ENCODE measurements around the gene BCAT1.
"Not testable (repeated sequence)": the region's sequence is repeated elsewhere in the genome, so short reads cannot be mapped to it uniquely, and the experiment has no call there.

BCAT1 gene

DNA sequence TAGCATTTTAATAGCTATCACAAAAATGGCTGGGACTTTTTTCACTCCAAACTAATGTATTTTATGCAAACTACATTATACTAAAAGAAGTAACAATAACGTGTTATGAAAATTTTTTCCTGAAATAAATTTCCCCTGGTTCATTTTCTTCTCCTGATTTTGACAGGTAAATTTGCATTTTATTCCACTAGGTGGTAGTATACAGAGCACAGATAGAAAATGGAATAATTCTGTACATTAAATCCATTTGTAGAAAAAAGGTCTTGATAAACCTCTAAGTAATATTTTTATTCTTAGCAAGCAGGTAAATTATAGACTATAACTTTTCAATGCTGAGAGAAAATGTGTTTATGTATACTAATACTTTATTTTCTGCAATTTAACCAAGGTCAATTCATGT, 96.5 kb downstream of the BCAT1 start:
- peak; percentile 52 for DNase-seq (ENCODE audit: low spot score)

DNA sequence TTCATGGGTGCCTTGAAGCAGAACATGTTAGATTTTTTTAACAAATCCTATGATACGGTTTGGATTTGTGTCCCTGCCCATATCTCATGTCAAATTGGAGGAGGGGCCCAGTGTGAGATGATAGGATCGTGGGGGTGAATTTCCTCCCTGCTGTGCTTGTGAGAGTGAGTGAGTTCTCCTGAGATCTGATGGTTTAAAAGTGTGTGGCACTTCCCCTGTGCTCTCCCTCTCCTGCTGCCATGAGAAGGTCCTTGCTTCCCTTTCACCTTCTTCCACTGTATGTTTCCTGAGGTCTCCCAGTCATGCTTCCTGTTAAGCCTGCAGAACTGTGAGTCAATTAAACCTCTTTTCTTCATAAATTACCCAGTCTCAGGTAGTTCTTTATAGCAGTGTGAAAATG, 97.0 kb downstream of the BCAT1 start:
- DNase-seq (ENCODE audit: low spot score) = not testable (repeated sequence)

DNA sequence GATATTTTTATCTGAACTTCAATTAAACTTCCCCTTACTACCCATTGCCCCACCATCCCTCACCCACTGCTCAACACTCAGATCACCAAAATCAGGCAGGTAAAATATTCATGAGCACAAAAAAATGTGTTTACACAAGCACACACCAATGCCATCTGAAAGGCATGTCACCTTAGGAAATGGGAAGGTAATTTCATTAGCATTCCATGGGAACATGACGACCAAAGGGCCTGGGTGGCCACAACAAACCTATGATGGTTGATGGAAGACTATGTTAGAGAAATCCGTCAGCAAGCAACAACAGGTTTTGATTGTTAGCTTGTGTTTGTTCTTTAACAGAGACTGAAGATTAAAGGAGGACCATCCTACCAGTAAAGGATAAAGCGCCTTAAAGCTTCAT, 97.6 kb downstream of the BCAT1 start:
- no peak for DNase-seq (ENCODE audit: low spot score)

DNA sequence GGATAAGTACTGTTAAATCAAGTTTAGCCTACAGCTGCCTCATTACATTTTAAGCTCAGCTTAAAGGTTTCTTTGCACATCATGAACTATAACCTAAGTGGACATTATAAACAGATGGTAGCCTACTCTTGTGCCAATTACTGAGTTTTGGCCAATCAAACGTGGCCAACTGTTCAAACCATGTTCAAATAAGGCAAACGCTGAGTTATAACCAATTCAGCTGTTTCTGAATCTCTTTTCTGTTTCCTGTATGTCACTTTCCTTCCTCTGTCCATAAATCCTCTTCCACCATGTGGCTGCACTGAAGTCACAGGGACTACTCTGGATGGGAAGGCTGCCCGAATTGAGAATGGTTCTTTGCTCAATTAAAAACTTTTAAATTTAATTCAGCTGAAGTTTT, 98.4 kb downstream of the BCAT1 start:
- DNase-seq (ENCODE audit: low spot score) = no peak

DNA sequence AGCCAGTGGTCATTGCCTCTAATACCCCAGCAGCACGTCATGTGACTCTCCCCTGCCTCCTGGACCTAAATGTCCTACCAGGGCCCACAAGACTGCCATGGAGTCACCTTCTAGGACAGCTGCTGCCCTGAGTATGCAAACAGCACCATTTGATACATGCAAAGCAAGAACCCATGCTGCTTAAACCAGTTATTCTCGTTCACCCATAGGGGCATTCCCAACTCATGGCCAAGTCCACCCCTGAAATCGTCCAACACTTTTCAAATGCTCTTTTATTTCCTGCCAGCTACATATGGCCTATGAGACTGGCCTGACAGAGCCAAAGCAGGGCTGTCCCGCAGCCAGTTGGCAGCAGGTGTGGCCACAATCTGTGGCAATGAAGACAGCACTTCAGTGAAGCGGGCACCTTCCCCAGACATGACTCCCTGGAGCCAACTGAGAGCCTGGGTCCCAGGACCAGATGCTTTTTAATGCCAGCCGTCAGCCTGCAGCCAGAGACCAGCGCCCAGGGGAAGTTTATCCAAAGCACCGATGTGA, 99.9 kb downstream of the BCAT1 start:
- no peak for DNase-seq (ENCODE audit: low spot score)

DNA sequence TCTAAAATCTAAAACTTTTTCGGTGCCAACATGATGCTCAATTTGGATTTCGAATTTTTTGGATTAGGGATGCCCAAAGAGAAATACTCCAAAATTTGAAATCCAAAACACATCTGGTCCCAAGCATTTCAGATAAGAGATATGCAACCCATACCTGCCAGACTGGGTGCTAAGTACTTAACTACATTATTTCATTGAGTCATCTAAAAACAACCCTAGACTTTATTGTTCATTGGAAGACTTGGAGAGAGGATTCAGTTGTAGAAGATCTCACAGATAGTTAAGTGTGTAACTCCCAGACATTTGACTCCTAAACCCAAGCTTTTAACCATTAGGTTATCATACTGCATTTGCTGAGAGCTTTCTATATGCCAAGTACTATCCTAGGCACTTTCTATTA, 102.2 kb downstream of the BCAT1 start:
- no peak for DNase-seq (ENCODE audit: low spot score)

DNA sequence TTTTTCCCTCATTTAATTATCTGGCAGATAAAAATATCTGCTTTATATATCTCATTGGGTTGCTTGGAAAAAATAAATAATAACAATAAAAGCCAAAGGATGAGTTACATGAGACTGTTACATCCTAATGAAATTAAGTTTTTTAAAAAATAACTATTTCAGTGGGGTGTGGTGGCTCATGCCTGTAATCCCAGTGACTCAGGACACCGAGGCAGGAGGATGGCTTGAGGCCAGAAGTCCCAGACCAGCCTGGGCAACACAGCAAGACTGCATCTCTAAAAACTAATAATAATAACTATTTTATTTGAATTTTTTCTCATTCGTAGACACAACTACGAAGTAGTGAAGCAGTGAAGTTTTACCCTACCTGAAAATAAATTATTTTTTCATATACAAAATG, 103.3 kb downstream of the BCAT1 start:
- no peak for DNase-seq (ENCODE audit: low spot score)

DNA sequence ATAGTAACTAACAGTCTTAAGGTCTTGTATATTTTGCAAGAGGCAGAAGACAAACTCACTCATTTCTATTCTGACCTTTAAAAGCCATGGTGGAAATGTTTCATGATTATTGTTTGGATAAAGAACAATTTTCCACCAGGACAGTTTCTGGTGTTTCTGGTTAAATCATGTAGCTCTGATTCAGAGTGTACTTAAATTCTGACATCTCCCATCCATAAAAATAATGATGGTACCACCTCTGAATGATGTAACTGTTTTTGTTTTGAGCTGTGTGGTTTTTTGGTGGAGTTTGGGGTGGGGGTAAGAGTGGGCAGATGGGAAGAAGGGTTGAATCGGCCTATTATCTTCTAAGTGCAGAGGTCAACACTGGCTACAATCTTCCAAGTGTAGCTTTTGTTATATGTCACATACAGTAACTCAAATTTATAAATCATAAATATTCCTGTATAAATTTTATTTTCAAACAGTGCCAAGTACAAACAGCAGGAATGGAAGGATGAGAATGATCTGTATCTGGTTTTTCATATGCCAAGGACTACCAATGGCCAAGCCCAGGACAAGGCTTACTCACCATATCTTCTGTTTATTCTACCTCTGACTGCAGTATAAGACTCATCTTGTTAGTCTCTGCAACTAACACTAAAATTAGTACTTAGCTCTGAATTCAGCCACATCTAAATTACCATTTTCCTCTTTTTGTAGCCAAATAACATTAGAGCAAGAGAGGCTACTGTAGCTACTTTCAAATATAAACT, 108.7 kb downstream of the BCAT1 start:
- DNase-seq (ENCODE audit: low spot score) = no peak

DNA sequence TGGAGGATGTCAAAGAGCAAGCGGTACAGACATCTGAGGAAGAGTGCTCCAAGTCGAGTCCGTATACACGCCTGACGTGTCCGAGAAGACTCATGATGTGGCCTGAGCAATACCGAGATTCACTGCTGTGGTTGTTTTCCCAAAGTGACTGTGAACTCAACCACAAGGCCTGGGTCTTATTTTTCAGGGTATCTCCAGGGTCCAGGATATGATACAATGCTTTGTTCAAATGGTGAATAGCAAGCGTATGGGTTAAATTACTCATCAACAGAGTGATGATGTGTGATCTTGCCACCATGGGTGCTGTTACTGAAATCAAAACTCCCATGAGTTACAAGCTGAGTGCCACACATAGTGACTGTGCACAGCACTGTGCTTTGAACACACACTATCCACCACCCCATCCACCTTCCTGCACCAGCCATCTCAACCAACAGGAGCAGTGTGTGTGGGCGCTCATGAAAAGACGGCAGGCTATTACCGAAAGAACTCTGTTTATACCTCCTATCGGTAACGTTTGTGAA, 109.6 kb downstream of the BCAT1 start:
- DNase-seq (ENCODE audit: low spot score) = no peak

DNA sequence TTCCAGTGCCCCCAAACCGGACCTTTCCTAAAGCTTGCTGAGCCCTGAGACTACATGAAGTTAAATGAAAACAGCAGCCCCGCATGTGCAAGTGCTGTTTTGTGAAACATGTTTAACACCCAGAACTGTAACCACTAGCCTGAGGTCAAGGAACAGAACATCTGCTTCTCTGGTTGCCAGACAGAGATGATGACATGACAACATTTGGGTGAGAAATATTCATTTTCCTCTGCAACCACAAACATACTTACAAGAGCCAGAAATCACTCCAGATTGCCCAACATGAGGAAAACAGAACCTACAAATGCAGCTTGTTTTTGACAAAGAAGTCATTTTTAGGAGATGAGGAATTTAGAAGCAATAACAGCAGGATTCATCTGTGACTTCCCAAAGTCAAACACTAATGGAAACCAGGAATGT, 110.4 kb downstream of the BCAT1 start:
- no peak for DNase-seq (ENCODE audit: low spot score)

DNA sequence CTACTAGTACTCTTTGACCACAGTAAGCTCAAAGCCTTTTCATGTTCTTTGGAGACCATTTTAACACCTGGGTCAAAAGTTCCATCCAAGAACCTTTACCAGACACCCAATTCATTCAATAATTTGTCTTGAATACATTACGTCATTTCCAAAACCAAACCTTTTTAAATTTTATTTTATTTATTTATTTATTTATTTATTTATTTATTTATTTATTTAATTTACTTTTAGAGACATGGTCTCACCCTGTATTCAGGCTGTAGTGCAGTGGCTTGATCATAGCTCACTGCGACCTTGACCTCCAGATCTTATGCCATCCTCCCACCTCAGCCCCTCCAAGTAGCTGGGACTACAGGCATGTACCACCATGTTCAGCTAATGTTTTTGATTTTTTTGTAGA, 113.5 kb downstream of the BCAT1 start:
- no peak for DNase-seq (ENCODE audit: low spot score)

DNA sequence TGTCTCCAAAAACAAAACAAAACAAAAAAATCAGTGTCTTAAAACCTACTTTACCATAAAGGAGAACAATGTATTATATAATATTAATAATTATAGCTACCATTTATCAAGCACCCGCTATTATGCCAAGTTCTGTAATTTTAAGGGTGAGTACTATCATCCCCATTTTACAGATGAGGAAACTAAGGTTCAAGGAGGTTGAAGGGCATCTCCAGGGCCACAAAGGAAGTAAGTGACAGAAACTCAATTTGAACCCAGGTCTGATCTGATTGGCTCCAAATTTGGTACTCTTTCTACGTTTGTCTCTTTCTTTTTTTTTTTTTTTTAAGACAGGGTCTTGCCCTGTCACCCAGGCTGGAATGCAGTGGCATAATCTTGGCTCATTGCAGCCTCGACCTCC, 115.4 kb downstream of the BCAT1 start:
- DNase-seq (ENCODE audit: low spot score) = no peak

DNA sequence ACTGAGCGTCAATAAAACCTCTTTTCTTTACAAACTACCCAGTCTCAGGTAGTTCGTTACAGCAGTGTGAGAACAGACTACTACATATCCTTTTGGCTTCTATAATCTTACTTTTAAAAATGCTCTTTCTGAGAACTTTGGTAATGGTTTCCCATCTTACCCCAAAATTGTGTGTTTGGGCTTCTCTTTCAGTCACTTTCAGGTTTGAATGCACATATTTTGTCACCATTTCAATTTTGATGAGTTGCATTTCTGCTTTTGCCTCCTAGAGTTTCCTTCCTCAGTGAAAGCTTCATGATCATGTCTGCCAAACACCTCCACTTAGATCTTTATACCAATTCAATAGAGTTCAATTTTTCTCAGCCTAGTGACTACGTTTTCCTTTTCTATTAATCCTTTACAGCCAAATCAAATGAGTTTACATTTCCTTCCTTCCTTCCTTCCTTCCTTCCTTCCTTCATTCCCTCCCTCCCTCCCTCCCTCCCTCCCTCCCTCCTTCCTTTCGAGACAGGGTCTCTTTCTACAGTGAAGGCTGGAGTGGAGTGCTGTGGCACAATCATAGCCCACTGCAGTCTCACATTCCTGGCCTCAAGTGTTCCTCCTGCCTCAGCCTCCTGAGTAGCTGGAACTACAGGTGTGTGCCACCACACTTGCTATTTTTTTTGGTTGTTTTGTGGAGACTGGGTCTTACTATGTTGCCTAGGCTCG, 124.9 kb downstream of the BCAT1 start:
- DNase-seq (ENCODE audit: low spot score) = no peak

DNA sequence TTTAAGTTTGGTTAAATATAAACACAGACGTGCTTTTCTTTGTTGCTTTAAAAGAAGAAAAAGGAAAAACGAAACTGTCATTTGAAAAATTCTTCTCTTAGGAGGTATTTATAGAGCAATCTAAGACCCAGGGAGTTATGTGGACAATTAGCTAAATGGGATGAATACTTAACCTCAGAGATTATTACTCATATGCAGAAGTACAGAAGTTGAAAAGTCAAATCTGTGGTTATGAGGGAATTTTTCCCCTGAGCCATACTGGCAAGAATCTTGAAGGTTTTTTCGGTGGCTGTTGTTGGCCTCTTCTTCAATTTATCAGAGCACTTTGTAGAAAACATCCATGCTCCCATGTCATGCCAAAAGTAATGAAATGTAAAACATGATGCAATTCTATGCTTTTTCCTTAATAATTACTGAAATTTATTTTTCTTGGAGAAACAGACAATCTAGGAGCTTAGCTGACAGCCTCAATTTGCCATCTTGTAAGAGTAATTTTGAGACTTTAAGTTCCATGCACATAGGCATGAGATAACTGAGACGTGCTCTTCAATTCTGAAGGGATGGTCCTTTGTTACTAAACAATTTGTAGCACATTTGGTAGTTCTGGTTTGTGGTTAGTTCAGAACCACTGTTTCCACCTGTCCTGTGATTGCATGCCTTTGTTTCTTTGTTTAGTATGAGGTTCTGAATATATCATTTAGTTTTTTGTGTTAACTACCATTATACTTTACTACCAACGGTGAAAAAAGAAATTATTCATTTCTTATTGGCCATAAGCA, 126.6 kb downstream of the BCAT1 start:
- DNase-seq (ENCODE audit: low spot score) = no peak

DNA sequence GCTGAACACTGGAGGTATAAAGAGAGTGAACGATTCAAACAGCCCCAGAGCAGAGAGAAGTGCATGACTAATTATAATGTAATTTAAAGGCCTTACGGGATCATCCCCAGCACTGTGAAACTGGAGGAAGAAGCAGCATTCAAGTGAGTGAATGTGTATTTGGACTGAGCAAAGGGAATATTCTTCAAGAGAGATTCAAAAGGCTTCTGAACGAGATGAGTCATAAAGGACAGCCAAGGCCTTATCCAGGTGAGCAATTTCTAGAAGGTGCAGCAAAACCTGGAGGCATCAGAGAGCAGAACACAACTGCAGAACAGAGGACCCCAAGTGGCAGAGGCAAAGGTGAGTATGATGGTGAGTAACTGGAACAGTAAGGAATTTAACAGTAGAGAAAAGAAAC, 127.2 kb downstream of the BCAT1 start:
- DNase-seq (ENCODE audit: low spot score) = peak; percentile 50

DNA sequence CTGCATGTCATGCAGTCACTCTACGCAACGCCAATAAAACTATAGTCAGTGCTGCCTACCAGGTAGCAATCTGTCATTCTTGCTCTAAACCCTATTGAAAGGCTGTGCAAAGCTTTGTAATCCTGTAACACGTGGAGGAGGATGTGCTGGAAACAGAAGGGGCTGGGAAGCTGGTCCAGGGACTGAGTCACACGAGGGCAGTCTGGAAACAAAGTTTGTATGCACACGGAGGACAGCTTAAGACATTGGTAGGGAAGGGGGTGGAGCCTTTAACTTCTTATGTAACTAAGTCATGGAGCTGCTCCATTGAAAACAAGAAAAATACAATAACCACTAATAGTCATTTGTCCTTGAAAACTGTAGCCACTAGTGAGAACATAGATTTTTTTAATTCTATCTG, 128.0 kb downstream of the BCAT1 start:
- no peak for DNase-seq (ENCODE audit: low spot score)

DNA sequence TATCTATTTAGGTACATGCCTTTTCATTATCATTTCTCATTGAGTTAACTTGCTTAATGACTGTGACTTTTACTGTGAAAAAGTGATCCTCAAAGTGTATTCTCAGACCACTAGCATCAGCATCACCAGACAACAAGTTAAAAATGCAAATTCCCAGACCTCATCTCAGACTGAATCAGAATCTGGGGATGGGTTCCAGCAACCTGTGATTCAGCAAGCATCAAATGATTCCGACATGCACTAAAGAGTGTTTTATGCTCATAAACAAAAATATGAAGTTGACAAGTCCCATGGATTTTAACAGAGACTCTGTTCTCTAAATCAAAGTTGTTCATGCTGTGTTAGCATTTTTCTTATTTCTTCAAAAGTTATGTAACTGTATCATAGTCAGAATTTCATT, 130.6 kb downstream of the BCAT1 start:
- DNase-seq (ENCODE audit: low spot score) = no peak

DNA sequence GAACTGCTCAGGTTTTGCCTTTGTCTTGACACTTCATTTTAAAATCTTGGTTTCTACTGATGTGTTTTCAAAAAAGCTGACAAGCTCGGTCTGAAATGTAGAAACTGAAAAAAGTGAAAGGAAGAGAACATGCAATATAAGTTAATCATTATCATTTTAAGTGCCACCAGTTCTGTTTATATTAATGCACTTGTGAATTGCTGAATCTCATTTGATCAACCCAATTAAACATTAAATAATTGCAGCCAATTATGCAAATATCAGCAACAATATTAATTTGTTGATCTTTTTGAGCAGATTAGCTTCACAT, 133.8 kb downstream of the BCAT1 start:
- DNase-seq (ENCODE audit: low spot score) = no peak

DNA sequence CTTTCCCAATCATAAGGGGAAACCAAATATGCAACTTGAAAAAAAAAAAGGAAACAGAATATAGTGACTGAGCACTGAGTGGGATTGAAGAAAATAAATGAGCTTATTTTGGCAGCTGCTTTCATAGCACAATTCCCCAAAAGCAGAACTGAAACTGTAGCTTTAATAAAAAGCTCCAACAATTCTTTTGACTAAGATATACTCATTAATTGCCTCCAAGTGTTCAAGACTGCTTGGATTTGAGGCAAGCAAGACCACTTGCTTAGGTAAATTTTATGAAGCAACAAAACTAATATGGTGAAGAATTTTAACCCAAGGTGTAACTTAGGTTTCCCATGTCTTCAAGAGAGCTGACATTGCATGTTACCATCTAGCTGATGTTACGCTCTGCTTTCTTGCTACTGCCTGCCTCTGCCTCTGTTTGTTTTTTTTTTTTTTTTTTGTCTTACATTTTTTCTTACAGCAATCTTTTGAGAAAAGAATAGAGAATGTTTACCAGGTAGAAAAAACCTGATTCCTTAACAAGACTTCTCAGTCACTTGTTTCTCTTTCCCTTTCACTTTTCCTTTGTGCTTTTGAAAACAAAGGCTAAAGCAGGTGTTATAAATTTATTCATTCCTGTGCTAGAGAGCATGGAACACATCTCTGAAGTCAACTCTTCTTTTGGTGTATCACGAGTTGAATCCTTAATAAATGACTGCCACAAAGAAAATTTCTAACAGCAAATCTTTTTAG, 134.4 kb downstream of the BCAT1 start:
- peak; percentile 39 for DNase-seq (ENCODE audit: low spot score)

DNA sequence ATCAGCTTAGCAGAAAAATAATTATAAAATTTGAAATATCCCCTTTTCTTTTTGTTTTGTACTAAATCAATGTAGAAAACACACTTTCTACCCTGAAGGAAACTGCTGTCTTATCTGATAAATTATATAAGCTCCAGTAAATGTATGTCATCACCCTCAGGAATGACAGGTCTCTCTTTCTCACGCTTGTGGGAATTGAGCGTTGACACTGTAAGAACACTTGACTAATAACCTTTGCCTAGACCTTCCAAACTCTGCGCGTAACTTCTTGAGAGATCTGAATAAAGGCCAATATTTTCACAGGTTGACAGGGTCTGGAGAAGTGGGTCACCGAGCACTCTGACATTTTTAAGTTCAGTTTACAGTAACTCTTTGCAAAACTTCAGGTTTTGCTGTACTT, 138.5 kb downstream of the BCAT1 start:
- DNase-seq (ENCODE audit: low spot score) = no peak

DNA sequence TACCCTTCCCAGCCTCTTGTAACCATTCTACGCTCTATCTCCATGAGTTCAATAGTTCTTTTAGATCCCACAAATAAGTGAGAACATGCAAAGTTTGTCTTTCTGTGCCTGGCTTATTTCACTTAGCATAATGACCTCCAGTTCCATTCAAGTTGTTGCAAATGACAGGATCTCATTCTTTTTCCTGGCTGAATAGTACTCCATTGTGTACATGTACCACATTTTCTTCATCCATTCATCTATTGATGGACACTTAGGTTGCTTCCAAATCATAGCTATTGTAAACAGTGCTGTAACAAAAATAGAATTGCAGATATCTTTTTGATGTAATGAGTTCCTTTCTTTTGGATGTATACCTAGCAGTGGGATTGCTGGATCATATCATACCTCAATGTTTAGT, 139.6 kb downstream of the BCAT1 start:
- not testable (repeated sequence) for DNase-seq (ENCODE audit: low spot score)

DNA sequence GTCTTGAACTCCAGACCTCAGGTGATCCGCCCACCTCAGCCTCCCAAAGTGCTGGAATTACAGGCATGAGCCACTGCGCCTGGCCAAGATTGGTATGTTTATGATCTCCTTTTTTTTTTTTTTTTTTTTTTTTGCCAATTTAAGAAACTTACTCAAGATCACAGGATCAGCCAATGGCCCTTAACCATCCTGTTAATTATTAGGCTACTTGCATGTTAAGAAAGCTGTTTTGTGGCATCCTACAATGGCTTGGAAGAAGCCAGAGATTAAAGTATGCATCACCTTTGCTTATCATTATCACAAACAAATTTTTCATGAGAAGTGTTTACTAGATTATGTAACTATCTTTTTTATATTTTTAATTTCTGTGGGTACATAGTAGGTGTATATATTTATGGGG, 140.2 kb downstream of the BCAT1 start:
- no peak for DNase-seq (ENCODE audit: low spot score)
